Measurements from ENCODE around the gene DHX58.

The DHX58 gene

DNA sequence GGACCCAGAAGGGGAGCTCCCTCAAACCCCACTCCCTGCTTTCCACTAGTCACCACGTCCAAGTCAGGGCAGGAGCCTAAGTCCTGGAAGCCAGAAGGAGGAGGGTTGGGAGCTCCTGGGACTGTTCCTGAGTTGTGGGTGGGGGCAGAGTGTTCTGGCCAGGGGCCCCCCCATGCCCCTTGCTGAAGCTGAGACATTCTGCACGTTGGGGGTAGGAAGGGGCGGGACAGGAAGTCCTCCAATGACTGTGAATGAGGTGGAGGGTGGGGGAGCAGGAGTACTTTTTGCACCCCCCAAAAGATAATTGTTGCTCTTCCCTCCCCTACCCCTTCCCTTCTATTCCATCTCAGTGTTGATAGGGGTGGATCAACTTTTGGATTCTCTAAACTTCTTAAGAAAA lies 40.7 kb downstream of the DHX58 start (continued):
- TF ChIP-seq ZNF518A (tag by site-specific recombination; conservative IDR thresholded peaks at IDR 0.05; ENCODE audit: low read depth) (no peak), BCL6B (tag by site-specific recombination; IDR thresholded peaks at IDR 0.05) (no peak), ZNF48 (tag by site-specific recombination; IDR thresholded peaks at IDR 0.05) (no peak), ZNF639 (tag by site-specific recombination; IDR thresholded peaks at IDR 0.05) (no peak), ZNF292 (tag by site-specific recombination; IDR thresholded peaks at IDR 0.05; ENCODE audit: borderline replicate concordance, low read depth) (no peak), PRDM1 (tag by site-specific recombination; IDR thresholded peaks at IDR 0.05) (no peak), TCF7L2 (IDR thresholded peaks at IDR 0.05; ENCODE audit: borderline replicate concordance, low read depth, low read length) (no peak), ZNF132 (tag by site-specific recombination; IDR thresholded peaks at IDR 0.05; ENCODE audit: borderline replicate concordance) (no peak), ZNF350 (tag by site-specific recombination; IDR thresholded peaks at IDR 0.05) (no peak), ZNF18 (tag by site-specific recombination; IDR thresholded peaks at IDR 0.05) (no peak), ZBTB10 (tag by site-specific recombination; IDR thresholded peaks at IDR 0.05) (no peak), ZNF398 (tag by site-specific recombination; IDR thresholded peaks at IDR 0.05) (peak; percentile 63), ZFP3 (tag by site-specific recombination; IDR thresholded peaks at IDR 0.05; ENCODE audit: low read depth) (no peak)
- TF ChIP-seq, protein P1, sequence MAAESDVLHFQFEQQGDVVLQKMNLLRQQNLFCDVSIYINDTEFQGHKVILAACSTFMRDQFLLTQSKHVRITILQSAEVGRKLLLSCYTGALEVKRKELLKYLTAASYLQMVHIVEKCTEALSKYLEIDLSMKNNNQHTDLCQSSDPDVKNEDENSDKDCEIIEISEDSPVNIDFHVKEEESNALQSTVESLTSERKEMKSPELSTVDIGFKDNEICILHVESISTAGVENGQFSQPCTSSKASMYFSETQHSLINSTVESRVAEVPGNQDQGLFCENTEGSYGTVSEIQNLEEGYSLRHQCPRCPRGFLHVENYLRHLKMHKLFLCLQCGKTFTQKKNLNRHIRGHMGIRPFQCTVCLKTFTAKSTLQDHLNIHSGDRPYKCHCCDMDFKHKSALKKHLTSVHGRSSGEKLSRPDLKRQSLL (tag by site-specific recombination; IDR thresholded peaks at IDR 0.05), result no peak
